Mammary epithelial cell (primary cell): ENCODE results near the gene LYPD1.

Experiments
- CTCF ChIP-seq, 2 donors: IDR thresholded peaks in 1 of 2; conservative IDR thresholded peaks in 1 of 2; 2 replicates each; pipeline ENCODE4 v1.5.1; 2011 to 2012; ENCODE audit warnings: inconsistent platforms in 2 of 2, low read length in 2 of 2, mild to moderate bottlenecking in 2 of 2, control low read depth in 1 of 2, low read depth in 1 of 2; ENCODE audit not compliant: insufficient read depth in 1 of 2; ENCODE audit errors: extremely low read depth in 1 of 2
- EZH2 ChIP-seq: IDR thresholded peaks from 2 replicates; pipeline ENCODE4 v1.6.1; 2012; ENCODE audit warnings: low read length, inconsistent platforms, borderline replicate concordance

GRCh38 chr2:132609101-132609890 lies 60.7 kb downstream of the LYPD1 start:
- TF ChIP-seq CTCF (conservative IDR thresholded peaks at IDR 0.05 in 1 of 2, IDR thresholded peaks at IDR 0.05 in 1 of 2; ENCODE audit: extremely low read depth in 1 of 2, insufficient read depth in 1 of 2, low read depth in 1 of 2, low read length in 2 of 2) (no peak), EZH2 (no peak)
